GM12892 (cell line): ENCODE results near the gene SNX9.
"Not testable (repeated sequence)": the region's sequence is repeated elsewhere in the genome, so short reads cannot be mapped to it uniquely, and the experiment has no call there.

ENCODE experiments used
- POLR2A ChIP-seq: IDR thresholded peaks from 2 replicates; pipeline ENCODE4 v1.6.1; 2011; ENCODE audit warnings: low read depth, low read length, control low read depth
- TAF1 ChIP-seq: IDR thresholded peaks from 2 replicates; pipeline ENCODE4 v1.6.1; 2011; ENCODE audit warnings: low read depth, mild to moderate bottlenecking, control low read depth, low read length, borderline replicate concordance

GRCh38 chr6:157855804-157856203 is 32.8 kb downstream of the SNX9 start:
- not testable (repeated sequence) for TF ChIP-seq TAF1, POLR2A
